GM23338 (cell line): ENCODE data around the gene DPF1. TPM values are rescaled to one million over a fixed set of nuclear protein-coding genes. Genes with fewer than 3 reads are reported as not detected.

ENCODE experiments used
- ATAC-seq: fragments of 200-7000 bp; cut with Tn5 transposase; 3 replicates; pipeline ENCODE4 v1.9.1; 2020
- DNase-seq: peaks from one replicate; pipeline ENCODE4 v3.0.0-alpha.2; 2015; ENCODE audit warnings: low spot score
- H2AFZ ChIP-seq: fragments of 200-600 bp; sonication (generic); 2 replicates; pipeline ENCODE4 v1.8.0; 2016; ENCODE audit warnings: antibody characterized with exemption, mild to moderate bottlenecking, moderate library complexity
- H3F3A ChIP-seq: fragments of 200-600 bp; sonication (generic); replicated peaks from 2 replicates; pipeline ENCODE4 v1.8.0; 2017; ENCODE audit warnings: antibody characterized with exemption, mixed run types, low read depth
- H3K27ac ChIP-seq: fragments of 200-600 bp; sonication (generic); 2 replicates; pipeline ENCODE4 v1.6.1; 2016; ENCODE audit warnings: low read depth
- H3K27me3 ChIP-seq: fragments of 200-600 bp; sonication (generic); 2 replicates; pipeline ENCODE4 v1.8.0; 2016; ENCODE audit warnings: mild to moderate bottlenecking, mixed run types, moderate library complexity; ENCODE audit not compliant: insufficient read depth
- H3K36me3 ChIP-seq: fragments of 200-600 bp; sonication (generic); 2 replicates; pipeline ENCODE4 v1.8.0; 2016; ENCODE audit warnings: mild to moderate bottlenecking; ENCODE audit not compliant: insufficient read depth
- H3K4me1 ChIP-seq: fragments of 200-600 bp; sonication (generic); 2 replicates; pipeline ENCODE4 v1.8.0; 2016; ENCODE audit warnings: mild to moderate bottlenecking, moderate library complexity; ENCODE audit not compliant: insufficient read depth
- H3K4me2 ChIP-seq: fragments of 200-600 bp; sonication (generic); 2 replicates; pipeline ENCODE4 v1.7.1; 2017; ENCODE audit warnings: mixed run types
- H3K4me3 ChIP-seq: fragments of 200-600 bp; sonication (generic); 2 replicates; pipeline ENCODE4 v1.6.1; 2016; ENCODE audit warnings: mixed run types
- H3K79me2 ChIP-seq: fragments of 200-600 bp; sonication (generic); replicated peaks from 2 replicates; pipeline ENCODE4 v1.8.0; 2017; ENCODE audit warnings: mild to moderate bottlenecking; ENCODE audit not compliant: insufficient read depth
- H3K9me2 ChIP-seq: fragments of 200-600 bp; sonication (generic); 2 replicates; pipeline ENCODE4 v1.8.0; 2017; ENCODE audit not compliant: insufficient read depth
- H4K20me1 ChIP-seq: fragments of 200-600 bp; sonication (generic); replicated peaks from 2 replicates; pipeline ENCODE4 v1.8.0; 2017; ENCODE audit warnings: mild to moderate bottlenecking; ENCODE audit not compliant: insufficient read depth
- H3K27ac Mint-ChIP-seq: 2 replicates; pipeline ENCODE4 v1.8.0; 2020; ENCODE audit warnings: inconsistent platforms, mild to moderate bottlenecking, moderate library complexity, mixed read lengths
- H3K27me3 Mint-ChIP-seq: 3 replicates; pipeline ENCODE4 v1.8.0; 2022; ENCODE audit warnings: low read depth, mild to moderate bottlenecking, moderate library complexity, mixed read lengths, inconsistent platforms; ENCODE audit not compliant: insufficient read depth, poor library complexity
- H3K36me3 Mint-ChIP-seq: 3 replicates; pipeline ENCODE4 v1.8.0; 2021; ENCODE audit warnings: low read depth, mild to moderate bottlenecking, inconsistent platforms, moderate library complexity, mixed read lengths
- H3K4me1 Mint-ChIP-seq: 3 replicates; pipeline ENCODE4 v1.8.0; 2020; ENCODE audit warnings: mild to moderate bottlenecking, inconsistent platforms, mixed read lengths
- H3K4me3 Mint-ChIP-seq: 3 replicates; pipeline ENCODE4 v1.8.0; 2021; ENCODE audit warnings: moderate library complexity, mild to moderate bottlenecking, inconsistent platforms, mixed read lengths
- H3K9me3 Mint-ChIP-seq: 3 replicates; pipeline ENCODE4 v1.8.0; 2020; ENCODE audit warnings: moderate library complexity, mild to moderate bottlenecking, inconsistent platforms, mixed read lengths
- CREB1 ChIP-seq: fragments of 250-450 bp; sonication (Bioruptor Pico); IDR thresholded peaks from 2 replicates; pipeline ENCODE4 v1.5.0; 2020; ENCODE audit warnings: low read depth, mild to moderate bottlenecking, moderate library complexity
- CTCF ChIP-seq, 2 experiments: fragments of 200-600 bp in 1 of 2; sonication (generic) in 1 of 2; conservative IDR thresholded peaks; 2 replicates each; pipeline versions ENCODE4 v1.5.1 to v1.6.1; 2016 to 2017; ENCODE audit warnings: antibody characterized with exemption in 2 of 2, low read depth in 2 of 2, mild to moderate bottlenecking in 2 of 2, moderate library complexity in 1 of 2
- ETS1 ChIP-seq: IDR thresholded peaks from 2 replicates; pipeline ENCODE4 v1.6.1; 2016; ENCODE audit warnings: antibody characterized with exemption
- EZH2 ChIP-seq: fragments of 200-600 bp; sonication (generic); IDR thresholded peaks from one replicate; pipeline ENCODE4 v1.8.0; 2017; ENCODE audit warnings: antibody characterized with exemption, mild to moderate bottlenecking, low read depth; ENCODE audit not compliant: unreplicated experiment
- EZH2phosphoT487 ChIP-seq: fragments of 200-600 bp; sonication (generic); IDR thresholded peaks from one replicate; pipeline ENCODE4 v1.8.1; 2018; ENCODE audit warnings: antibody characterized with exemption; ENCODE audit not compliant: unreplicated experiment
- JUNB ChIP-seq: IDR thresholded peaks from one replicate; pipeline ENCODE4 v1.6.1; 2016; ENCODE audit warnings: antibody characterized with exemption; ENCODE audit not compliant: unreplicated experiment
- POLR2AphosphoS5 ChIP-seq: IDR thresholded peaks from 2 replicates; pipeline ENCODE4 v1.6.1; 2016; ENCODE audit warnings: antibody characterized with exemption, low read depth
- REST ChIP-seq: IDR thresholded peaks from one replicate; pipeline ENCODE4 v1.6.1; 2018; ENCODE audit warnings: antibody characterized with exemption; ENCODE audit not compliant: unreplicated experiment
- STAT1 ChIP-seq: IDR thresholded peaks from one replicate; pipeline ENCODE4 v1.6.1; 2016; ENCODE audit warnings: antibody characterized with exemption; ENCODE audit not compliant: unreplicated experiment
- ZNF114 ChIP-seq: fragments of 250-450 bp; sonication (Bioruptor Pico); IDR thresholded peaks from 2 replicates; pipeline ENCODE4 v1.5.0; 2020; ENCODE audit warnings: mild to moderate bottlenecking, moderate library complexity
- ZNF331 ChIP-seq: fragments of 250-450 bp; sonication (Bioruptor Pico); IDR thresholded peaks from 2 replicates; pipeline ENCODE4 v1.5.0; 2020; ENCODE audit warnings: low read depth, mild to moderate bottlenecking, moderate library complexity
- polyA plus RNA-seq: library from polyadenylated mRNA; unstranded; fragments of >200 nt; fragmentation: Nextera tagmentation; extraction: Ambion mirVana; gene quantifications from 2 replicates; pipeline ENCODE4 v1.2.1, GENCODE V29; 2016
- total RNA-seq: library from RNA; depleted of rRNA; stranded (reverse); fragments of >200 nt; shearing (Covaris generic); gene quantifications from 2 replicates; pipeline ENCODE4 v1.2.3, GENCODE V29; 2014

Gene DPF1
- total and polyA plus RNA-seq, 2 experiments from 2014 or later: 8.3 to 11.7 TPM

- TF ChIP-seq ZNF331 (no peak), ZNF114 (CRISPR knock-in tag) (no peak), POLR2AphosphoS5 (no peak), CTCF (conservative IDR thresholded peaks at IDR 0.05; ENCODE audit: low read depth in 2 of 2) (no peak), JUNB (no peak)
- peaks cover 14% of the 10 kb centered on the region for H3F3A ChIP-seq
- DNase-seq (no peak), ATAC-seq (no peak)
- no peaks in the 10 kb centered on the region for H4K20me1 ChIP-seq
- peaks cover 14% of the 10 kb centered on the region for H3K4me1 ChIP-seq
- H2AFZ ChIP-seq: no peak overlapping the region
- no peaks in the 10 kb centered on the region for H3K27me3 ChIP-seq
- no peaks in the 10 kb centered on the region for H3K9me3 Mint-ChIP-seq
- H3K27ac ChIP-seq: no peak overlapping the region
- H3K4me3 Mint-ChIP-seq: no peak overlapping the region
- H3K27ac Mint-ChIP-seq: no peak overlapping the region
- H3K4me2 ChIP-seq: no peak overlapping the region
- no peaks in the 10 kb centered on the region for H3K9me2 ChIP-seq
- H3K79me2 ChIP-seq: no peaks in the 10 kb centered on the region
- peaks cover 7% of the 10 kb centered on the region; the same call in 2 of the 3 replicates for H3K36me3 Mint-ChIP-seq
- H3K4me3 ChIP-seq: no peak overlapping the region
- peaks cover 25% of the 10 kb centered on the region for H3K4me1 Mint-ChIP-seq
- no peaks in the 10 kb centered on the region for H3K36me3 ChIP-seq
- H3K27me3 Mint-ChIP-seq: peaks cover 5% of the 10 kb centered on the region
Measured at GRCh38 chr19:38204096-38204495, 19.9 kb downstream of the DPF1 start.

- Histone ChIP-seq H4K20me1 (no peaks in the 10 kb centered on the region), H3F3A (peaks cover 5% of the 10 kb centered on the region), H3K4me2 (no peak overlapping the region), H3K27me3 (no peaks in the 10 kb centered on the region), H3K4me3 (no peak overlapping the region), H3K4me1 (peaks cover 6% of the 10 kb centered on the region), H3K9me2 (no peaks in the 10 kb centered on the region), H2AFZ (no peak overlapping the region), H3K79me2 (no peaks in the 10 kb centered on the region), H3K27ac (no peak overlapping the region), H3K36me3 (no peaks in the 10 kb centered on the region)
- H3K27ac Mint-ChIP-seq: no peak overlapping the region
- peaks cover 18% of the 10 kb centered on the region for H3K4me1 Mint-ChIP-seq
- H3K4me3 Mint-ChIP-seq: no peak overlapping the region
- H3K36me3 Mint-ChIP-seq: peaks cover 7% of the 10 kb centered on the region
- ATAC-seq (no peak), DNase-seq (no peak)
- H3K9me3 Mint-ChIP-seq: no peaks in the 10 kb centered on the region
- peaks cover 4% of the 10 kb centered on the region for H3K27me3 Mint-ChIP-seq
- no peak for TF ChIP-seq STAT1
- TF ChIP-seq REST: no peak
- no peak for TF ChIP-seq ZNF331
- no peak for TF ChIP-seq CREB1 (CRISPR knock-in tag)
- no peak for TF ChIP-seq EZH2phosphoT487
- TF ChIP-seq EZH2: no peak
- no peak for TF ChIP-seq JUNB
- TF ChIP-seq ETS1: no peak
- no peak for TF ChIP-seq POLR2AphosphoS5
Measured at GRCh38 chr19:38203197-38203596, 20.8 kb downstream of the DPF1 start.
